GM23338 (cell line): ENCODE data around the gene TRPM2. TPM values are rescaled to one million over a fixed set of nuclear protein-coding genes. Genes with fewer than 3 reads are reported as not detected.

Experiments
- ATAC-seq: fragments of 200-7000 bp; cut with Tn5 transposase; 3 replicates; pipeline ENCODE4 v1.9.1; 2020
- DNase-seq: peaks from one replicate; pipeline ENCODE4 v3.0.0-alpha.2; 2015; ENCODE audit warnings: low spot score
- H2AFZ ChIP-seq: fragments of 200-600 bp; sonication (generic); 2 replicates; pipeline ENCODE4 v1.8.0; 2016; ENCODE audit warnings: antibody characterized with exemption, mild to moderate bottlenecking, moderate library complexity
- H3F3A ChIP-seq: fragments of 200-600 bp; sonication (generic); replicated peaks from 2 replicates; pipeline ENCODE4 v1.8.0; 2017; ENCODE audit warnings: antibody characterized with exemption, mixed run types, low read depth
- H3K27ac ChIP-seq: fragments of 200-600 bp; sonication (generic); 2 replicates; pipeline ENCODE4 v1.6.1; 2016; ENCODE audit warnings: low read depth
- H3K27me3 ChIP-seq: fragments of 200-600 bp; sonication (generic); 2 replicates; pipeline ENCODE4 v1.8.0; 2016; ENCODE audit warnings: mild to moderate bottlenecking, mixed run types, moderate library complexity; ENCODE audit not compliant: insufficient read depth
- H3K36me3 ChIP-seq: fragments of 200-600 bp; sonication (generic); 2 replicates; pipeline ENCODE4 v1.8.0; 2016; ENCODE audit warnings: mild to moderate bottlenecking; ENCODE audit not compliant: insufficient read depth
- H3K4me1 ChIP-seq: fragments of 200-600 bp; sonication (generic); 2 replicates; pipeline ENCODE4 v1.8.0; 2016; ENCODE audit warnings: mild to moderate bottlenecking, moderate library complexity; ENCODE audit not compliant: insufficient read depth
- H3K4me2 ChIP-seq: fragments of 200-600 bp; sonication (generic); 2 replicates; pipeline ENCODE4 v1.7.1; 2017; ENCODE audit warnings: mixed run types
- H3K4me3 ChIP-seq: fragments of 200-600 bp; sonication (generic); 2 replicates; pipeline ENCODE4 v1.6.1; 2016; ENCODE audit warnings: mixed run types
- H3K79me2 ChIP-seq: fragments of 200-600 bp; sonication (generic); replicated peaks from 2 replicates; pipeline ENCODE4 v1.8.0; 2017; ENCODE audit warnings: mild to moderate bottlenecking; ENCODE audit not compliant: insufficient read depth
- H3K9me2 ChIP-seq: fragments of 200-600 bp; sonication (generic); 2 replicates; pipeline ENCODE4 v1.8.0; 2017; ENCODE audit not compliant: insufficient read depth
- H4K20me1 ChIP-seq: fragments of 200-600 bp; sonication (generic); replicated peaks from 2 replicates; pipeline ENCODE4 v1.8.0; 2017; ENCODE audit warnings: mild to moderate bottlenecking; ENCODE audit not compliant: insufficient read depth
- H3K27ac Mint-ChIP-seq: 2 replicates; pipeline ENCODE4 v1.8.0; 2020; ENCODE audit warnings: inconsistent platforms, mild to moderate bottlenecking, moderate library complexity, mixed read lengths
- H3K27me3 Mint-ChIP-seq: 3 replicates; pipeline ENCODE4 v1.8.0; 2022; ENCODE audit warnings: low read depth, mild to moderate bottlenecking, moderate library complexity, mixed read lengths, inconsistent platforms; ENCODE audit not compliant: insufficient read depth, poor library complexity
- H3K36me3 Mint-ChIP-seq: 3 replicates; pipeline ENCODE4 v1.8.0; 2021; ENCODE audit warnings: low read depth, mild to moderate bottlenecking, inconsistent platforms, moderate library complexity, mixed read lengths
- H3K4me1 Mint-ChIP-seq: 3 replicates; pipeline ENCODE4 v1.8.0; 2020; ENCODE audit warnings: mild to moderate bottlenecking, inconsistent platforms, mixed read lengths
- H3K4me3 Mint-ChIP-seq: 3 replicates; pipeline ENCODE4 v1.8.0; 2021; ENCODE audit warnings: moderate library complexity, mild to moderate bottlenecking, inconsistent platforms, mixed read lengths
- H3K9me3 Mint-ChIP-seq: 3 replicates; pipeline ENCODE4 v1.8.0; 2020; ENCODE audit warnings: moderate library complexity, mild to moderate bottlenecking, inconsistent platforms, mixed read lengths
- CREB1 ChIP-seq: fragments of 250-450 bp; sonication (Bioruptor Pico); IDR thresholded peaks from 2 replicates; pipeline ENCODE4 v1.5.0; 2020; ENCODE audit warnings: low read depth, mild to moderate bottlenecking, moderate library complexity
- CTCF ChIP-seq, 2 experiments: fragments of 200-600 bp in 1 of 2; sonication (generic) in 1 of 2; conservative IDR thresholded peaks; 2 replicates each; pipeline versions ENCODE4 v1.5.1 to v1.6.1; 2016 to 2017; ENCODE audit warnings: antibody characterized with exemption in 2 of 2, low read depth in 2 of 2, mild to moderate bottlenecking in 2 of 2, moderate library complexity in 1 of 2
- ETS1 ChIP-seq: IDR thresholded peaks from 2 replicates; pipeline ENCODE4 v1.6.1; 2016; ENCODE audit warnings: antibody characterized with exemption
- EZH2phosphoT487 ChIP-seq: fragments of 200-600 bp; sonication (generic); IDR thresholded peaks from one replicate; pipeline ENCODE4 v1.8.1; 2018; ENCODE audit warnings: antibody characterized with exemption; ENCODE audit not compliant: unreplicated experiment
- REST ChIP-seq: IDR thresholded peaks from one replicate; pipeline ENCODE4 v1.6.1; 2018; ENCODE audit warnings: antibody characterized with exemption; ENCODE audit not compliant: unreplicated experiment
- ZNF462 ChIP-seq: fragments of 250-450 bp; sonication (Bioruptor Pico); IDR thresholded peaks from 2 replicates; pipeline ENCODE4 v1.5.0; 2020; ENCODE audit warnings: mild to moderate bottlenecking, moderate library complexity
- polyA plus RNA-seq: library from polyadenylated mRNA; unstranded; fragments of >200 nt; fragmentation: Nextera tagmentation; extraction: Ambion mirVana; gene quantifications from 2 replicates; pipeline ENCODE4 v1.2.1, GENCODE V29; 2016
- total RNA-seq: library from RNA; depleted of rRNA; stranded (reverse); fragments of >200 nt; shearing (Covaris generic); gene quantifications from 2 replicates; pipeline ENCODE4 v1.2.3, GENCODE V29; 2014

TRPM2 gene
- total and polyA plus RNA-seq, 2 experiments from 2014 or later: 0.53 to 0.83 TPM

GRCh38 chr21:44312716-44313115, 40.7 kb upstream of the TRPM2 start (continued):
- TF ChIP-seq ETS1 (no peak), CREB1 (CRISPR knock-in tag) (no peak), CTCF (conservative IDR thresholded peaks at IDR 0.05; ENCODE audit: low read depth in 2 of 2) (no peak), REST (no peak)

- H3K27me3 ChIP-seq: no peaks in the 10 kb centered on the region
- no peak for DNase-seq
- peaks cover 1% of the 10 kb centered on the region for H3K27me3 Mint-ChIP-seq
- H3K4me3 ChIP-seq: no peak overlapping the region
- H3K4me3 Mint-ChIP-seq: no peak overlapping the region
- no peak overlapping the region for H3K27ac Mint-ChIP-seq
- H3K36me3 ChIP-seq: no peaks in the 10 kb centered on the region
- H3K4me2 ChIP-seq: no peak overlapping the region
- H3K9me3 Mint-ChIP-seq: no peaks in the 10 kb centered on the region
- no peak for ATAC-seq
- H3K4me1 ChIP-seq: no peaks in the 10 kb centered on the region
- H3K27ac ChIP-seq: no peak overlapping the region
- no peaks in the 10 kb centered on the region for H3F3A ChIP-seq
- no peak overlapping the region for H2AFZ ChIP-seq
- no peaks in the 10 kb centered on the region for H3K79me2 ChIP-seq
- H3K4me1 Mint-ChIP-seq: no peaks in the 10 kb centered on the region
- no peaks in the 10 kb centered on the region for H3K9me2 ChIP-seq
- peaks cover 6% of the 10 kb centered on the region for H3K36me3 Mint-ChIP-seq
- no peaks in the 10 kb centered on the region for H4K20me1 ChIP-seq
- TF ChIP-seq EZH2phosphoT487 (no peak), REST (no peak), CREB1 (CRISPR knock-in tag) (no peak), ZNF462 (CRISPR knock-in tag) (no peak), ETS1 (no peak)
Measured at GRCh38 chr21:44313451-44313850, 40.0 kb upstream of the TRPM2 start.
